Measurements from ENCODE around the gene PRR3.

DNA sequence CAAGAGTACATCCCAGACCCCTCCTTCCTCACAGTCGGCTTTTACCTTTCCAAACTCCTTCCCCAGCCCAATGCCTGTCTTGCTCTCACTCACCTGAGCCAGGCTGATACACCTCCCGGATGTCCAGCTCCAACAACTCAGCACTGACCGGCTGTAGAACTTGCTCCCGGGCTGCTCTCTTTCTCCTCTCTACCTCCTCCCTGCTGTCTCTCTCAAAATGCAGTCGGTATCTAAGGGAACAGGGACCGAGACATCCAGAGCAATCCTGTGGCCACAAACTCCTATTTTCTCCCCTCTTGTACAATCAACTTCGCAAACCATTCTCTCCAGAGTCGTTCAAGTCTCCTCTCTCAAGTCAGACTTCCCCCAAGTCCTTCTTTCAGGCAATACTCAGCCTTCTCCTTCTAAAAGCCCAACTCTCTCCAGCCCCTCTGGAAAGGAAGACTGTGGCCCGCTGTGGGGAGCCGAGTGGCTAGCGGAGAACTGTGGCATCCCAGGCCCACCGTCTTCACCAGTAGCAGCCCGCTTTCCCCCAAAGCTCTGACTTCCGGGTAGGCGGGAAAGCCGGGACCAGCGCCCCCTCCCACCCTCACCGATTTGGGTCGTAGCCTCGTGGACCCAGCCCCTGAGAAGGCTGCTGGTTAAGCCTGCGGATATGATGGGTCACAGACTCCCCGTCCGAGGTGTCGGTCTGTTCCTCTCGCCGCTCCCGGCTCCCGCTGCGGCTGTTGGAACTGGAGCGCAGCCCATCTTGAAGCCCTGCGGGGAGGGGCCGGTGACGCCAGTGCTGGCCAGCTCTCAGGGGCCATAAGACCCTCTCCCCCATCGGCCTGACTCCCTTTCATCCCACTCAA, 1.9 kb upstream of the PRR3 start:
- TF ChIP-seq, protein P1, sequence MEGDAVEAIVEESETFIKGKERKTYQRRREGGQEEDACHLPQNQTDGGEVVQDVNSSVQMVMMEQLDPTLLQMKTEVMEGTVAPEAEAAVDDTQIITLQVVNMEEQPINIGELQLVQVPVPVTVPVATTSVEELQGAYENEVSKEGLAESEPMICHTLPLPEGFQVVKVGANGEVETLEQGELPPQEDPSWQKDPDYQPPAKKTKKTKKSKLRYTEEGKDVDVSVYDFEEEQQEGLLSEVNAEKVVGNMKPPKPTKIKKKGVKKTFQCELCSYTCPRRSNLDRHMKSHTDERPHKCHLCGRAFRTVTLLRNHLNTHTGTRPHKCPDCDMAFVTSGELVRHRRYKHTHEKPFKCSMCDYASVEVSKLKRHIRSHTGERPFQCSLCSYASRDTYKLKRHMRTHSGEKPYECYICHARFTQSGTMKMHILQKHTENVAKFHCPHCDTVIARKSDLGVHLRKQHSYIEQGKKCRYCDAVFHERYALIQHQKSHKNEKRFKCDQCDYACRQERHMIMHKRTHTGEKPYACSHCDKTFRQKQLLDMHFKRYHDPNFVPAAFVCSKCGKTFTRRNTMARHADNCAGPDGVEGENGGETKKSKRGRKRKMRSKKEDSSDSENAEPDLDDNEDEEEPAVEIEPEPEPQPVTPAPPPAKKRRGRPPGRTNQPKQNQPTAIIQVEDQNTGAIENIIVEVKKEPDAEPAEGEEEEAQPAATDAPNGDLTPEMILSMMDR (IDR thresholded peaks at IDR 0.05), result no peak
- TF ChIP-seq GABPA (IDR thresholded peaks at IDR 0.05; ENCODE audit: low read depth) (no peak), RAD21 (IDR thresholded peaks at IDR 0.05; ENCODE audit: low read length) (no peak), NRF1 (IDR thresholded peaks at IDR 0.05; ENCODE audit: low read depth, low read length) (no peak), MXI1 (IDR thresholded peaks at IDR 0.05; ENCODE audit: low read depth, low read length) (no peak), RCOR1 (IDR thresholded peaks at IDR 0.05; ENCODE audit: low read length) (no peak), MEF2A (IDR thresholded peaks at IDR 0.05; ENCODE audit: borderline replicate concordance, low read depth) (no peak), POLR2AphosphoS5 (IDR thresholded peaks at IDR 0.05; ENCODE audit: low read depth, low read length) (no peak), EP300 (IDR thresholded peaks at IDR 0.05; ENCODE audit: borderline replicate concordance in 1 of 2, low read depth in 1 of 2, low read length in 1 of 2) (no peak), SIN3A (IDR thresholded peaks at IDR 0.05; ENCODE audit: borderline replicate concordance, low read depth, low read length) (no peak)
- TF ChIP-seq, protein P2, sequence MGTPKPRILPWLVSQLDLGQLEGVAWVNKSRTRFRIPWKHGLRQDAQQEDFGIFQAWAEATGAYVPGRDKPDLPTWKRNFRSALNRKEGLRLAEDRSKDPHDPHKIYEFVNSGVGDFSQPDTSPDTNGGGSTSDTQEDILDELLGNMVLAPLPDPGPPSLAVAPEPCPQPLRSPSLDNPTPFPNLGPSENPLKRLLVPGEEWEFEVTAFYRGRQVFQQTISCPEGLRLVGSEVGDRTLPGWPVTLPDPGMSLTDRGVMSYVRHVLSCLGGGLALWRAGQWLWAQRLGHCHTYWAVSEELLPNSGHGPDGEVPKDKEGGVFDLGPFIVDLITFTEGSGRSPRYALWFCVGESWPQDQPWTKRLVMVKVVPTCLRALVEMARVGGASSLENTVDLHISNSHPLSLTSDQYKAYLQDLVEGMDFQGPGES (IDR thresholded peaks at IDR 0.05; ENCODE audit: low read depth, low read length), result no peak
- TF ChIP-seq, protein P3, sequence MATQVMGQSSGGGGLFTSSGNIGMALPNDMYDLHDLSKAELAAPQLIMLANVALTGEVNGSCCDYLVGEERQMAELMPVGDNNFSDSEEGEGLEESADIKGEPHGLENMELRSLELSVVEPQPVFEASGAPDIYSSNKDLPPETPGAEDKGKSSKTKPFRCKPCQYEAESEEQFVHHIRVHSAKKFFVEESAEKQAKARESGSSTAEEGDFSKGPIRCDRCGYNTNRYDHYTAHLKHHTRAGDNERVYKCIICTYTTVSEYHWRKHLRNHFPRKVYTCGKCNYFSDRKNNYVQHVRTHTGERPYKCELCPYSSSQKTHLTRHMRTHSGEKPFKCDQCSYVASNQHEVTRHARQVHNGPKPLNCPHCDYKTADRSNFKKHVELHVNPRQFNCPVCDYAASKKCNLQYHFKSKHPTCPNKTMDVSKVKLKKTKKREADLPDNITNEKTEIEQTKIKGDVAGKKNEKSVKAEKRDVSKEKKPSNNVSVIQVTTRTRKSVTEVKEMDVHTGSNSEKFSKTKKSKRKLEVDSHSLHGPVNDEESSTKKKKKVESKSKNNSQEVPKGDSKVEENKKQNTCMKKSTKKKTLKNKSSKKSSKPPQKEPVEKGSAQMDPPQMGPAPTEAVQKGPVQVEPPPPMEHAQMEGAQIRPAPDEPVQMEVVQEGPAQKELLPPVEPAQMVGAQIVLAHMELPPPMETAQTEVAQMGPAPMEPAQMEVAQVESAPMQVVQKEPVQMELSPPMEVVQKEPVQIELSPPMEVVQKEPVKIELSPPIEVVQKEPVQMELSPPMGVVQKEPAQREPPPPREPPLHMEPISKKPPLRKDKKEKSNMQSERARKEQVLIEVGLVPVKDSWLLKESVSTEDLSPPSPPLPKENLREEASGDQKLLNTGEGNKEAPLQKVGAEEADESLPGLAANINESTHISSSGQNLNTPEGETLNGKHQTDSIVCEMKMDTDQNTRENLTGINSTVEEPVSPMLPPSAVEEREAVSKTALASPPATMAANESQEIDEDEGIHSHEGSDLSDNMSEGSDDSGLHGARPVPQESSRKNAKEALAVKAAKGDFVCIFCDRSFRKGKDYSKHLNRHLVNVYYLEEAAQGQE (IDR thresholded peaks at IDR 0.05; ENCODE audit: low read depth, low read length), result no peak
- TF ChIP-seq, protein P4, sequence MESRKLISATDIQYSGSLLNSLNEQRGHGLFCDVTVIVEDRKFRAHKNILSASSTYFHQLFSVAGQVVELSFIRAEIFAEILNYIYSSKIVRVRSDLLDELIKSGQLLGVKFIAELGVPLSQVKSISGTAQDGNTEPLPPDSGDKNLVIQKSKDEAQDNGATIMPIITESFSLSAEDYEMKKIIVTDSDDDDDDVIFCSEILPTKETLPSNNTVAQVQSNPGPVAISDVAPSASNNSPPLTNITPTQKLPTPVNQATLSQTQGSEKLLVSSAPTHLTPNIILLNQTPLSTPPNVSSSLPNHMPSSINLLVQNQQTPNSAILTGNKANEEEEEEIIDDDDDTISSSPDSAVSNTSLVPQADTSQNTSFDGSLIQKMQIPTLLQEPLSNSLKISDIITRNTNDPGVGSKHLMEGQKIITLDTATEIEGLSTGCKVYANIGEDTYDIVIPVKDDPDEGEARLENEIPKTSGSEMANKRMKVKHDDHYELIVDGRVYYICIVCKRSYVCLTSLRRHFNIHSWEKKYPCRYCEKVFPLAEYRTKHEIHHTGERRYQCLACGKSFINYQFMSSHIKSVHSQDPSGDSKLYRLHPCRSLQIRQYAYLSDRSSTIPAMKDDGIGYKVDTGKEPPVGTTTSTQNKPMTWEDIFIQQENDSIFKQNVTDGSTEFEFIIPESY (IDR thresholded peaks at IDR 0.05; ENCODE audit: borderline replicate concordance, low read depth), result no peak
- TF ChIP-seq, protein P5, sequence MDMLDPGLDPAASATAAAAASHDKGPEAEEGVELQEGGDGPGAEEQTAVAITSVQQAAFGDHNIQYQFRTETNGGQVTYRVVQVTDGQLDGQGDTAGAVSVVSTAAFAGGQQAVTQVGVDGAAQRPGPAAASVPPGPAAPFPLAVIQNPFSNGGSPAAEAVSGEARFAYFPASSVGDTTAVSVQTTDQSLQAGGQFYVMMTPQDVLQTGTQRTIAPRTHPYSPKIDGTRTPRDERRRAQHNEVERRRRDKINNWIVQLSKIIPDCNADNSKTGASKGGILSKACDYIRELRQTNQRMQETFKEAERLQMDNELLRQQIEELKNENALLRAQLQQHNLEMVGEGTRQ (IDR thresholded peaks at IDR 0.05; ENCODE audit: borderline replicate concordance, low read depth, low read length), result no peak
